HG03066 (cell line): ENCODE data around the gene ACTRT3.
"Not testable (repeated sequence)": the region's sequence is repeated elsewhere in the genome, so short reads cannot be mapped to it uniquely, and the experiment has no call there.

Experiments used
- ATAC-seq: cut with Tn5 transposase; IDR thresholded peaks from one replicate; pipeline ENCODE4 v1.9.1; 2021; ENCODE audit warnings: low read depth; ENCODE audit not compliant: unreplicated experiment

The ACTRT3 gene

GRCh38 chr3:169772897-169773816, 3.8 kb upstream of the ACTRT3 start, which contains the start of gene MYNN:
MYNN (plus strand) TSS chr3:169773396; CDS start chr3:169774296, 900 bp downstream.
- peak; percentile 81 for ATAC-seq

GRCh38 chr3:169772305-169772896, 3.0 kb upstream of the ACTRT3 start:
- peak; percentile 15 for ATAC-seq

- no peak for ATAC-seq
Measured at GRCh38 chr3:169771497-169772304, 2.3 kb upstream of the ACTRT3 start.

GRCh38 chr3:169764882-169765612, 4.3 kb downstream of the ACTRT3 start, which contains the start of gene TERC:
TERC (minus strand) TSS chr3:169765060.
- ATAC-seq: peak; percentile 67

- peak; percentile 49 for ATAC-seq
Measured at GRCh38 chr3:169764312-169764881, 5.0 kb downstream of the ACTRT3 start.

GRCh38 chr3:169760479-169760878, 8.9 kb downstream of the ACTRT3 start:
- ATAC-seq: no peak

GRCh38 chr3:169759256-169759655, 10.1 kb downstream of the ACTRT3 start:
- ATAC-seq: peak; percentile 41

GRCh38 chr3:169758359-169758994, 10.9 kb downstream of the ACTRT3 start:
- no peak for ATAC-seq

- ATAC-seq: no peak
Measured at GRCh38 chr3:169755488-169755887, 13.9 kb downstream of the ACTRT3 start.

- no peak for ATAC-seq
Measured at GRCh38 chr3:169754711-169755110, 14.7 kb downstream of the ACTRT3 start.

- ATAC-seq: no peak
Measured at GRCh38 chr3:169751875-169752274, 17.5 kb downstream of the ACTRT3 start.

GRCh38 chr3:169750665-169751064, 18.7 kb downstream of the ACTRT3 start:
- ATAC-seq: no peak

GRCh38 chr3:169748670-169749069, 20.7 kb downstream of the ACTRT3 start:
- ATAC-seq: no peak

- no peak for ATAC-seq
Measured at GRCh38 chr3:169746924-169747323, 22.4 kb downstream of the ACTRT3 start.

GRCh38 chr3:169744366-169745054, 24.9 kb downstream of the ACTRT3 start:
- no peak for ATAC-seq

GRCh38 chr3:169739067-169739466, 30.3 kb downstream of the ACTRT3 start:
- no peak for ATAC-seq

- not testable (repeated sequence) for ATAC-seq
Measured at GRCh38 chr3:169731857-169732256, 37.5 kb downstream of the ACTRT3 start.

GRCh38 chr3:169722724-169723123, 46.6 kb downstream of the ACTRT3 start:
- ATAC-seq: no peak

- ATAC-seq: not testable (repeated sequence)
Measured at GRCh38 chr3:169718415-169718814, 50.9 kb downstream of the ACTRT3 start.
